ENCODE results near the gene RRAD.
"Not testable (repeated sequence)": the region's sequence is repeated elsewhere in the genome, so short reads cannot be mapped to it uniquely, and the experiment has no call there.

Gene RRAD

DNA sequence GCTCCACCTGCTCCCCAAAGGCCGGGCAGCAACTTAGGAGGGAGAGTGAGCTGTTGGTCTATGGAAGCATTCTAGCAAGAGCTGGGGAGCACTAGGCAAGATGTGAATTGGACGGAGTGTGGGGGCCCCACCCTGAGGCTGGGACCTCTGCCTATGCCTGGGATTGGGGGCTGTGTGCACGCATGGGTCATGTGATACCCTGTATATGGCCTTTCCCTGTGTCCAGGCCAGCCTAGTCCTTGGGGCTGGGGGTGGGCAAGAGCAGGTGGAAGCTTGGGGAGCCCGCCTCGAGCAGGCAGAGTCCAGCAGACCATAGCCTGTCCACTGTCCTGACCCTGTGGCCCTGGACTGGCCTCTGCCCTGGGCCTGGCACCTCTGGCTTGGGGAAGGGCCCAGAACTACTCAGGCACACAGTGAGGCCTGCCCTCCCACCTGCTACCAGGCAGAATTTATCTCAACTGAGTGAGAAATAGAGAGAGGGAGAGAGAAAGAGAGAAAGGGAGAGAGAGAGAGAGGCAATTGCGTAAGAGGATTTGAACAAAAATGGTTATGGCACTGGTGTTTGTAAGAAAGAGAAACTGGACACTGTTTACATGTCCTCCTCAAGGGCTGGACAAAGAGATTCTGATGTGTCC lies 25.9 kb downstream of the RRAD start:
- DNase-seq: no peak

GRCh38 chr16:66898933-66899309 lies 26.4 kb downstream of the RRAD start:
- DNase-seq: no peak

GRCh38 chr16:66898207-66898606 lies 27.1 kb downstream of the RRAD start:
- no peak for DNase-seq

GRCh38 chr16:66896682-66897081 lies 28.7 kb downstream of the RRAD start:
- DNase-seq: not testable (repeated sequence)

- DNase-seq: no peak
Observed at GRCh38 chr16:66895999-66896398, 29.3 kb downstream of the RRAD start.

- no peak for DNase-seq
Observed at GRCh38 chr16:66895689-66895979, 29.7 kb downstream of the RRAD start.

DNA sequence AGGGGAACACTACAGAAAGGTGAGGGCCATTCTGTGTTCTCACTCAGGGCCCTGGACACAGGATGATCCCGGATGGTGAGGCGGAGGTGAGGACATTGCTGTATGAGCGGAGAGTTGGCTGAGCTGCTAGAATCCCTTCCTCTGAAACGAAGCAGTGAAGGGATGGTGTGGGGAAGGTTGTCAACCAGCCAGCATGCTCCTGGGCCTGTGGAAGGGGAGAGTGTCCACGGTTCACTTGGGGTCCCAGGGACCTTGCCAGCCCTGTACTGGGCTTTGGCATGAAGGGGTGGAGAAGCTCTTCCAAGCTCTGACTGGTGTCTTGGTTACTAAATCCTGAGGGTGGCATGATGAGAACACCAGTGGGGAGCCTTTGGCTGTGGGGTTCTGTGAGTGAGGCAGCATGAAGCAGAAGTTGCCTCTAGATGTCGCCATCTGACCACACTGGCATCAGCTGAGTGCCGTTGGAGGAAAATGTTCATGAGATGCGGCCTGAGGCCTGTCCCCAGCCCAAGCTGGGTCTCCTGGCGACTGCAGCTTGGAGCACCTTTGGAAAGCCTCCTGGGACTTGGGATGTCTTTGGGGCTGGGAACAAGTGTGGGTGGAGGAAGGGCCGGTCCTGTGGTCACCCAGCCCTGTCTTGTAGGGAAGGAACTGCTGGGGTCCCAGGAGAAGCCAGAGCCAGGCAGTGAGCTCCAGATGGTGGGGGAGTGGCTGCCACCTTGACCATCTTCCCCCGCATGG lies 30.2 kb downstream of the RRAD start:
- peak; percentile 83 for DNase-seq

- DNase-seq: no peak
Observed at GRCh38 chr16:66894055-66894454, 31.3 kb downstream of the RRAD start.

- no peak for DNase-seq
Observed at GRCh38 chr16:66891797-66892196, 33.5 kb downstream of the RRAD start.

GRCh38 chr16:66891360-66891759 lies 34.0 kb downstream of the RRAD start:
- no peak for DNase-seq

DNA sequence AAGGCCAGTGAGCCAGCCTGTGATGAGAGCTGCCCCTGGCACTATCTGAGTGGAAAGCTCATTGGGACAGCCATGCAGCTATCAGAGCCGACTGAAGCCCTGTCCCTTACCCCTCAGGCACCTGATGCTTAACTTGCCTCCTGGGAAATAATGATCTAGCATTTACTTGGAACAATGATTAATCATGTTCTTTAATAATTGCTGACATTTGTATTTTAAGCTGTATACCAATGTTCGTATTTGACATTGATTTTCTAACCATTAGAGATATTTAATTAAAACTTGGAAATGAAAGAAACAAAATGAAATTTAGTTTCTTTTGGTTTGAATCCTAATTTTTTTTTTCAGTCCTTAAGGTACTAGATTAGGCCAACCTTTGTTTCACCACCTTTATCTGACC lies 34.5 kb downstream of the RRAD start:
- DNase-seq: no peak

DNA sequence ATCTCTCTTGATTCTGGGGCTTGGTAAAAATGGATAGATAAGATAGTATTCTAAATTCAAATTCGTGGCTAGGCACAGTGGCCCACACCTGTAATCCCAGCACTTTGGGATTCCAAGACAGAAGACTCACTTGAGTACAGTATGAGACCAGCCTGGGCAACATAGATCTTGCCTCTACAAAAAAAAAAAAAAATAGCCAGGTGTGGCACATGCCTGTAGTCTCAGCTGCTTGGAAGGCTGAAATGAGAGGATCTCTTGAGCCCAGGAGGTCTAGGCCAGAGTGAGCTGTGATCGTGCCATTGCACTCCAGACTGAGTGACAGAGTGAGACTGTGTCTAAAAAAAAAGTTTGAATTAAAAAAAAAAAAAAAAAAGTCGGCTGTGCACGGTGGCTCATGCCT lies 35.7 kb downstream of the RRAD start:
- DNase-seq: no peak

DNA sequence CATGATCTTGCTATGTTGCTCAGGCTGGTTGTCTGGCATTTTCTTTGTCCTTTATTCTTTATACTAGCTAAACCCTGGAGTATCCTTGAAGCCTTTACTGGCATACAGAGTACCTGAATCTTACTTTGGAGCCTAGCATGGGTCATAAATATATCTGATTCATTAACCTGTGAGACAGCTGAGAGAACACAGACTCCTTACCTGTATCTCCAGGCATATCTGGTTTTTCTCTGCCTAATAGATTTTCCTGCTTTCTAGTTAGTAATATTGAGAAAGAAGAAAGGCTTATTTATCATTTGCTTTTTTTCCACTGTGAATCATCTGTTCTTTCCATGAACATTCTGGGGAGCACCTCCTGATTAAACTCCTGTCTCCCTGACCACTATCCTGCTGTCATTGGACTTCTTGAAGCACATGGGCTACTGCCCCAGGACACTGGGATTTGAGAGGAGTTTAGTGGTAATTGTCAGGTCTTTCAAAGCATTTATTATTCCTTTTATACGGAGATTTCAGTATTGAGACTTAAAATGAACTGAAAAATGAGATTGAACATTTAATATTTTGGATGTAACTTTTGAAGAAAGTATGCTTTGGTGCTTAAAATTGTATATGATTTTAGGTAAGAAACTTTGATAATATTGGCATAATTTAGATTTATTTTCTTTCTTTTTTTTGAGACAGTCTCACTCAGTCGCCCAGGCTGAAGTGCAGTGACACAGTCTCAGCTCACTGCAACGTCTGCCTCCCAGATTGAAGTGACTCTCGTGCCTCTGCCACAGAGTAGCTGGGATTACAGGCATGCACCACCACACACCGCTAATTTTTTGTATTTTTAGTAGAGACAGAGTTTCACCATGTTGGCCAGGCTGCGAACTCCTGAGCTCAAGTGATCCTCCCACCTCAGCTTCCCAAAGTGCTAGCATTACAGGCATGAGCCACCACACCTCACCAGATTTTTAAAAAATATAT lies 36.4 kb downstream of the RRAD start:
- no peak for DNase-seq

DNA sequence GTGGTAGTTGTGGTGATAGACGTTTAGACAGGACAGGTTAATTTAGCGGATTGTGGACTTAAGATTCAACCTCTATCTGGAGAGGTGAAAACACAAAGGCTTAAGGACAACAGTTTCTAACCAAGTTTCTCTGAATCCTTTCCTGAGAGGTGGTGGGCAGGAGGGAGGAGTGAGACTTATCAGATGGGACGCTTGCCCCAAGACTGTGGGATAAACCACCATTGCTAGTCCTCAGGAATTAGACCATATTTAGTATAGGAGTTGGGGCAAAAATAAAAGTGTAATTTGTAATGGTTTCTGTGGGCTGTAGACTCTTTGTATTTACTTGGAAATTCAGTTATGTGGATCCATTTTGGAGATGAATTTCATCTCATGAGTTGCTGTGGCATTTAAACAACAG lies 38.4 kb downstream of the RRAD start:
- no peak for DNase-seq

- DNase-seq: no peak
Observed at GRCh38 chr16:66886321-66886720, 39.0 kb downstream of the RRAD start.

DNA sequence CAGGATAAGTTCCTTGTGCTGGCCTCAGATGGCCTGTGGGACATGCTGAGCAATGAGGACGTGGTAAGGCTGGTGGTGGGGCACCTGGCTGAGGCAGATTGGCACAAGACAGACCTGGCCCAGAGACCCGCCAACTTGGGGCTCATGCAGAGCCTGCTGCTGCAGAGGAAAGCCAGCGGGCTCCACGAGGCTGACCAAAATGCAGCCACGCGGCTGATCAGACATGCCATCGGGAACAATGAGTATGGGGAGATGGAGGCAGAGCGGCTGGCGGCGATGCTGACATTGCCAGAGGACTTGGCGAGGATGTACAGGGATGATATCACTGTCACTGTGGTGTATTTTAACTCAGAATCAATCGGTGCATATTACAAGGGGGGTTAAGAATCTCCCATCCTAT lies 39.8 kb downstream of the RRAD start:
- DNase-seq: no peak

DNA sequence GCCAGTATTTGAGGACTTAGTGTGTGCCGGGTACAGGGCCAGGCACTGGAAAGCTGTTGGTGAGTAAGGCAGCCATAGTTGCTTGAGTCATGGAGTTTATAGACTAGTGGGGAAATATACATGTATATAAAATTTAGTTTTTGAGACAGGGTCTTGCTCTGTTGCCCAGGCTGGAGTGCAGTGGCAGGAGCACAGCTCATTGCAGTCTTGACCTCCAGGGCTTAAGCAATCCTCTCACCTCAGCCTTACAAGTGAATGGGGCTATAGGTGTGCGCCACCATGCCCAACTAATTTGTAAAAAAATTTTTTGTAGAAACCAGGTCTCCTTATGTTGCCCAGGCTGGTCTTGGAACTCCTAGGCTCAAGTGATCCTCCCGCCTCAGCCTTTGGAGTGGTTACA lies 42.6 kb downstream of the RRAD start:
- DNase-seq: no peak

- DNase-seq: no peak
Observed at GRCh38 chr16:66881964-66882508, 43.3 kb downstream of the RRAD start.

GRCh38 chr16:66881560-66881959 lies 43.8 kb downstream of the RRAD start:
- DNase-seq: no peak

GRCh38 chr16:66881014-66881417 lies 44.3 kb downstream of the RRAD start:
- no peak for DNase-seq

GRCh38 chr16:66880288-66881013 lies 44.9 kb downstream of the RRAD start, which contains the start of gene PDP2:
Gene PDP2, plus strand, starts transcription at chr16:66880515. Its CDS starts 3,770 bp downstream, at chr16:66884285.
- DNase-seq: peak; percentile 99

GRCh38 chr16:66878067-66878466 lies 47.3 kb downstream of the RRAD start:
- DNase-seq: no peak
